Stimulated activated CD4-positive, alpha-beta T cell treated with anti-CD3 and anti-CD28 coated beads, Interleukin-2, amount 100 ng/mL, for 4 hours (primary cell): ENCODE results near the gene GRAPL.
"Not testable (repeated sequence)": the region's sequence is repeated elsewhere in the genome, so short reads cannot be mapped to it uniquely, and the experiment has no call there.

ENCODE experiments used
- DNase-seq: peaks from one replicate; pipeline ENCODE4 v3.0.0-alpha.2; 2020; ENCODE audit warnings: low read depth

Gene GRAPL

DNA sequence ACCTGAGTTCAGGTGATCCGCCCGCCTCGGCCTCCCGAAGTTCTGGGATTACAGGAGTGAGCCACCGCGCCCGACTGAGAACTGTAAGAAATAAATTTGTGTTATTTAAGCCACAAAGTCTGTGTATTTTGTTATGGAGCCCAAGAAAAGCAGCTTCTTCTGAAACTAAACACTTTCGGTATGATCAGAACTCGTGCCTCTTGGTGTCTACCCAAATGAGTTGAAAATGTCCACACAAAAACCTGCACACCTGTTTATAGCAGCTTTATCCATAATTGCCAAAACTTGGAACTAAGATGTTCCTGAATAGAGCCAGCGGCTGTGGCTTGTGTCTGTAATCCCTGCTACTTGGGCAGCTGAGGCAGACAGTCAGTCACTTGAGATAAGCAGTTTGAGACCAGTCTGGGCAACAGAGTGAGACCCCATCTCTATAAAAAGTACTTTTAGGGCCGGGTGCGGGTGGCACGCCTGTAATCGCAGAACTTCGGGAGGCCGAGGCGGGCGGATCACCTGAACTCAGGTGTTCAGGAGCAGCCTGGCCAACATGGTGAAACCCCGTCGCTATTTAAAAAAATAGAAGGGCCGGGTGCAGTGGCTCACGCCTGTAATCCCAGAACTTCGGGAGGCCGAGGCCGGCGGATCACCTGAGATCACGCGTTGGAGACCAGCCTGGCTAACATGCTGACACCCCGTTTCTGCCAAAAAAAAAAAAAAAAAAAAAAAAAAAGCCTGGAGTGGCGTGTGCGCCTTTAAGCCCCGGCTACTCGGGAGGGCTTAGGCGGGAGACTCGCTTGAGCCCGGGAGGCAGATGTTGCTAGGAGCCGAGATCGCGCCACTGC lies 61.7 kb downstream of the GRAPL start:
- DNase-seq, result not testable (repeated sequence)

DNA sequence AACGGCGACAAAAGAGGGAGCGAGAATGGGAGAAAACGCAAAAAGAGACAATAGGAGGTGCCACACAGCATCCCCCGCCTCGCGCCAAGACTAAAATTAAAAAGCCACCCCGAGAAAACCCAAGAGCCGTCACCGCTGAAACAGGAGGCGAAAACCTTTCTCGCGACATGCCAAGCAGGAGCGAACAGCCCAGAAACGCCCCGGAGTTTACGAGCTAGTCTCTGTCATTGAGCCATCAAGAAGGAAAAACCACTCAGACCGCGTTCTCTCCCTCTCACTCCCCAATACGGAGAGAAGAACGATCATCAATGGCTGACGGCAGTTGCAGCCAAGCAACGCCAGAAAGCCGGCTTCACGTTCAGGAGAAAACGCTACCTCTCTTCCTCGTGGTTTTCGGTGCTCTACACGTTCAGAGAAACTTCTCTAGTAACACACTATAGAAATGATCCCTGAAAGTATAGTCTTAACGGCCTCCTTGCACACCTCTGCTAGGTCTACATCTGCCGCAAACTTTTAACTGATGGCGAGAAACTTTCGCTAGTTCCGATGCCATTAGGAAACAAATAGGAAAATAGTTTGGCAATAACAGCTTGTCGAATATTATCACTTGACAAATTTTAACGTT lies 62.5 kb downstream of the GRAPL start:
- DNase-seq, result not testable (repeated sequence)

GRCh38 chr17:19196382-19197204 lies 69.2 kb downstream of the GRAPL start:
- DNase-seq, result not testable (repeated sequence)

DNA sequence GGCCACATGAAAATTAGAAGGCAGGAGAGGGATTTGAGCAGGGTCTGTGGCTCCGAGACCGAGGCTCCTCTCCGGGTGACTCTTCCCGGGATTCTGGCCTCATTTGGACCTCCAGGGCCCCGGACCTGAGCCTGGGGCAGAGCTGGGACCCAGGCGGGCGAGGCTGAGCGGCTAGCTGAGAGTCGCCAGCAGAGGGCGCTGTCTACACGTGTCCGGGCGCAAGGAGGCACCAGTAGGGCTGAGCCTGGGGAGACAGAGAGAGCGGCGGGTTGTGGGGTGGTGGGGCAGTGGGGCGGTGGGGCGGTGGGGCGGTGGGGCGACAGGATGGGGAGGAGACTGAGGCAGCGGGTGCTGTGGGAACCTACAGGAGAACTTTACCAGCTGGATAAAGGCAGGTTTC lies 75.1 kb downstream of the GRAPL start:
- DNase-seq, result not testable (repeated sequence)

GRCh38 chr17:19203429-19203828 lies 76.0 kb downstream of the GRAPL start:
- DNase-seq, result not testable (repeated sequence)
